IMR-90 (cell line): ENCODE measurements around the gene DNMT3A. TPM values are rescaled to one million over a fixed set of nuclear protein-coding genes. Genes with fewer than 3 reads are reported as not detected.

Source experiments
- ATAC-seq: fragments of 200-7000 bp; cut with Tn5 transposase; 2 replicates; pipeline ENCODE4 v1.9.1; 2020; ENCODE audit warnings: low read depth, mild to moderate bottlenecking, moderate library complexity
- BruUV-seq: library from RNA; stranded (reverse); fragments of 400-500 nt; replicated peaks from 2 replicates; lab custom pipeline; 2021; lab: Mats Ljungman, UMichigan
- CTCF ChIA-PET: fragments of 300-600 bp; formaldehyde crosslinking; extraction: SDS; loops from one replicate; lab custom pipeline; 2021; ENCODE audit warnings: antibody characterized with exemption; lab: Yijun Ruan, JAX
- POLR2A ChIA-PET: fragments of 300-600 bp; sonication (Branson Sonifier 250); formaldehyde crosslinking; loops from one replicate; lab custom pipeline; 2022; ENCODE audit warnings: antibody characterized with exemption; ENCODE audit not compliant: unreplicated experiment; lab: Charles Lee
- DNase-seq: peaks from one replicate; pipeline ENCODE4 v3.0.0; 2013
- H2AFZ ChIP-seq: replicated peaks from 2 replicates; pipeline ENCODE3; 2013; ENCODE audit warnings: low read length, mild to moderate bottlenecking; ENCODE audit not compliant: poor library complexity
- H2AK5ac ChIP-seq: 2 replicates; pipeline ENCODE4 v1.6.1; 2013; ENCODE audit warnings: low read depth, low read length, inconsistent platforms
- H2AK9ac ChIP-seq: replicated peaks from 2 replicates; pipeline ENCODE3; 2013; ENCODE audit warnings: mild to moderate bottlenecking, low read depth, low read length, moderate library complexity; ENCODE audit not compliant: poor library complexity
- H2BK120ac ChIP-seq: 2 replicates; pipeline ENCODE4 v1.6.1; 2013; ENCODE audit warnings: low read depth, low read length, inconsistent platforms
- H2BK15ac ChIP-seq: 3 replicates; pipeline ENCODE4 v1.6.1; 2013; ENCODE audit warnings: low read depth, low read length, inconsistent platforms
- H2BK20ac ChIP-seq: 2 replicates; pipeline ENCODE4 v1.6.1; 2013; ENCODE audit warnings: low read depth, mild to moderate bottlenecking, inconsistent platforms, low read length, moderate library complexity
- H2BK5ac ChIP-seq: 2 replicates; pipeline ENCODE4 v1.6.1; 2013; ENCODE audit warnings: mild to moderate bottlenecking, low read depth, low read length, inconsistent platforms; ENCODE audit not compliant: poor library complexity, severe bottlenecking
- H3K14ac ChIP-seq: replicated peaks from 2 replicates; pipeline ENCODE4 v1.6.1; 2013; ENCODE audit warnings: low read depth, low read length, inconsistent platforms
- H3K18ac ChIP-seq: 2 replicates; pipeline ENCODE4 v1.6.1; 2013; ENCODE audit warnings: low read depth, low read length, control low read depth
- H3K23ac ChIP-seq: 2 replicates; pipeline ENCODE4 v1.6.1; 2013; ENCODE audit warnings: low read depth, low read length, inconsistent platforms
- H3K27ac ChIP-seq: 2 replicates; pipeline ENCODE4 v1.5.1; 2013; ENCODE audit warnings: mild to moderate bottlenecking, control low read depth, low read length; ENCODE audit not compliant: insufficient read depth
- H3K27me3 ChIP-seq: 2 replicates; pipeline ENCODE4 v1.6.1; 2013; ENCODE audit warnings: low read length; ENCODE audit not compliant: control insufficient read depth, insufficient read depth
- H3K36me3 ChIP-seq: 2 replicates; pipeline ENCODE4 v1.6.1; 2013; ENCODE audit warnings: low read length, mixed read lengths; ENCODE audit not compliant: control insufficient read depth, insufficient read depth
- H3K4ac ChIP-seq: 2 replicates; pipeline ENCODE4 v1.6.1; 2013; ENCODE audit warnings: low read depth, low read length, inconsistent platforms
- H3K4me1 ChIP-seq: 2 replicates; pipeline ENCODE4 v1.6.1; 2013; ENCODE audit warnings: low read length, mixed read lengths; ENCODE audit not compliant: control insufficient read depth, insufficient read depth
- H3K4me2 ChIP-seq: 2 replicates; pipeline ENCODE4 v1.6.1; 2013; ENCODE audit warnings: low read depth, mild to moderate bottlenecking, control low read depth, low read length, moderate library complexity
- H3K4me3 ChIP-seq: 2 replicates; pipeline ENCODE4 v1.5.1; 2013; ENCODE audit warnings: low read depth, mild to moderate bottlenecking, control low read depth, low read length, moderate library complexity; ENCODE audit not compliant: insufficient read depth
- H3K56ac ChIP-seq: 2 replicates; pipeline ENCODE4 v1.6.1; 2013; ENCODE audit warnings: low read length, inconsistent platforms; ENCODE audit not compliant: insufficient read depth; ENCODE audit errors: extremely low read depth
- H3K79me1 ChIP-seq, 2 experiments: 2 replicates each; pipeline ENCODE4 v1.6.1; 2013; ENCODE audit warnings: low read length in 2 of 2, inconsistent platforms in 1 of 2, low read depth in 1 of 2
- H3K9ac ChIP-seq: 2 replicates; pipeline ENCODE4 v1.6.1; 2013; ENCODE audit warnings: low read depth, low read length, control low read depth
- H3K9me1 ChIP-seq: 2 replicates; pipeline ENCODE4 v1.6.1; 2013; ENCODE audit warnings: low read length, inconsistent platforms; ENCODE audit not compliant: insufficient read depth
- H3K9me3 ChIP-seq: 2 replicates; pipeline ENCODE4 v1.6.1; 2013; ENCODE audit warnings: low read length; ENCODE audit not compliant: control insufficient read depth, insufficient read depth
- H4K20me1 ChIP-seq: 2 replicates; pipeline ENCODE4 v1.6.1; 2013; ENCODE audit warnings: low read length, inconsistent platforms; ENCODE audit not compliant: insufficient read depth
- H4K5ac ChIP-seq: 2 replicates; pipeline ENCODE4 v1.6.1; 2013; ENCODE audit warnings: mild to moderate bottlenecking, low read depth, low read length, control low read depth
- H4K8ac ChIP-seq, 2 experiments: 2 replicates each; pipeline ENCODE4 v1.6.1; 2013; ENCODE audit warnings: low read depth in 2 of 2, low read length in 2 of 2, control low read depth in 1 of 2, inconsistent platforms in 1 of 2
- H4K91ac ChIP-seq: 2 replicates; pipeline ENCODE4 v1.6.1; 2013; ENCODE audit warnings: low read depth, low read length, inconsistent platforms; ENCODE audit not compliant: insufficient read depth
- BHLHE40 ChIP-seq: fragments of 150-350 bp; IDR thresholded peaks from 2 replicates; pipeline ENCODE4 v1.6.1; 2016; ENCODE audit warnings: mild to moderate bottlenecking, low read depth, low read length
- CEBPB ChIP-seq: IDR thresholded peaks from 2 replicates; pipeline ENCODE4 v1.6.1; 2012; ENCODE audit warnings: low read depth, low read length, improper control_type of control experiment
- CHD1 ChIP-seq: IDR thresholded peaks from 2 replicates; pipeline ENCODE4 v1.6.1; 2012; ENCODE audit warnings: low read depth, low read length, improper control_type of control experiment
- CTCF ChIP-seq: conservative IDR thresholded peaks from 2 replicates; pipeline ENCODE4 v1.5.1; 2012; ENCODE audit warnings: mild to moderate bottlenecking, low read depth, low read length, improper control_type of control experiment
- ELK1 ChIP-seq: fragments of 150-350 bp; IDR thresholded peaks from 2 replicates; pipeline ENCODE4 v1.6.1; 2016; ENCODE audit warnings: low read depth, mild to moderate bottlenecking, low read length, moderate library complexity, borderline replicate concordance
- FOS ChIP-seq: fragments of 150-350 bp; IDR thresholded peaks from 2 replicates; pipeline ENCODE4 v1.6.1; 2016; ENCODE audit warnings: low read depth, low read length
- MAFK ChIP-seq: IDR thresholded peaks from 2 replicates; pipeline ENCODE4 v1.6.1; 2012; ENCODE audit warnings: low read depth, low read length, improper control_type of control experiment
- MAZ ChIP-seq: IDR thresholded peaks from 2 replicates; pipeline ENCODE4 v1.6.1; 2012; ENCODE audit warnings: low read depth, mild to moderate bottlenecking, low read length, improper control_type of control experiment, moderate library complexity, borderline replicate concordance
- MXI1 ChIP-seq: IDR thresholded peaks from 2 replicates; pipeline ENCODE4 v1.6.1; 2012; ENCODE audit warnings: low read depth, mild to moderate bottlenecking, low read length, moderate library complexity, borderline replicate concordance
- NFE2L2 ChIP-seq: fragments of 150-350 bp; IDR thresholded peaks from 2 replicates; pipeline ENCODE4 v1.6.1; 2016; ENCODE audit warnings: low read depth, mild to moderate bottlenecking, low read length
- POLR2A ChIP-seq: IDR thresholded peaks from 2 replicates; pipeline ENCODE4 v1.6.1; 2012; ENCODE audit warnings: mild to moderate bottlenecking, low read depth, low read length
- RAD21 ChIP-seq: IDR thresholded peaks from 2 replicates; pipeline ENCODE4 v1.6.1; 2012; ENCODE audit warnings: low read length, improper control_type of control experiment
- RCOR1 ChIP-seq: IDR thresholded peaks from 2 replicates; pipeline ENCODE4 v1.6.1; 2012; ENCODE audit warnings: mild to moderate bottlenecking, low read length, improper control_type of control experiment; ENCODE audit not compliant: insufficient replicate concordance
- RFX5 ChIP-seq: IDR thresholded peaks from 2 replicates; pipeline ENCODE4 v1.8.0; 2012; ENCODE audit warnings: low read depth, mild to moderate bottlenecking, low read length, moderate library complexity
- SMC3 ChIP-seq: fragments of 150-350 bp; IDR thresholded peaks from 2 replicates; pipeline ENCODE4 v1.6.1; 2016; ENCODE audit warnings: low read depth, mild to moderate bottlenecking, antibody characterized with exemption, low read length, moderate library complexity
- USF2 ChIP-seq: fragments of 150-350 bp; IDR thresholded peaks from 2 replicates; pipeline ENCODE4 v1.6.1; 2017; ENCODE audit warnings: mild to moderate bottlenecking, antibody characterized with exemption, low read length, low read depth
- WGBS, 2 experiments: methylation state at CpG; one replicate each; pipeline versions ENCODE4 v1.1.5 to v1.1.7; 2013; ENCODE audit warnings: missing lambda C conversion rate in 2 of 2; ENCODE audit not compliant: insufficient read length in 1 of 2; ENCODE audit errors: extremely low coverage in 2 of 2; 5-methylcytosine and 5-hydroxymethylcytosine counted together
- dilution Hi-C: fragments of 300-500 bp; cut with HindIII; formaldehyde crosslinking; loops from one replicate; pipeline ENCODE4 v1.14.3; 2018; ENCODE audit warnings: low sequenced_read_pairs; ENCODE audit not compliant: unreplicated experiment
- in situ Hi-C: fragments of 300-500 bp; cut with MboI; formaldehyde crosslinking; loops from 3 replicates; pipeline ENCODE4 v1.14.3; 2019; ENCODE audit warnings: low sequenced_read_pairs, inconsistent platforms, mixed read lengths
- intact Hi-C: fragments of 100-400 bp; cut with micrococcal nuclease; formaldehyde crosslinking; loops from 2 replicates; pipeline ENCODE4 v1.10.0; 2022
- polyA plus RNA-seq, 3 experiments: library from polyadenylated mRNA; depleted of rRNA; stranded (reverse); fragments of >200 nt; gene quantifications; 2 replicates each; pipeline ENCODE4 v1.2.3, GENCODE V29; 2012; ENCODE audit warnings: low replicate concordance in 1 of 3
- total RNA-seq: library from RNA; depleted of rRNA; stranded (reverse); fragments of >200 nt; gene quantifications from 2 replicates; pipeline ENCODE4 v1.2.3, GENCODE V29; 2012

Gene DNMT3A
- total and polyA plus RNA-seq, 2 of the 4 experiments (the other 2 are of a cell fraction), result 4.4 to 9.7 TPM

DNA sequence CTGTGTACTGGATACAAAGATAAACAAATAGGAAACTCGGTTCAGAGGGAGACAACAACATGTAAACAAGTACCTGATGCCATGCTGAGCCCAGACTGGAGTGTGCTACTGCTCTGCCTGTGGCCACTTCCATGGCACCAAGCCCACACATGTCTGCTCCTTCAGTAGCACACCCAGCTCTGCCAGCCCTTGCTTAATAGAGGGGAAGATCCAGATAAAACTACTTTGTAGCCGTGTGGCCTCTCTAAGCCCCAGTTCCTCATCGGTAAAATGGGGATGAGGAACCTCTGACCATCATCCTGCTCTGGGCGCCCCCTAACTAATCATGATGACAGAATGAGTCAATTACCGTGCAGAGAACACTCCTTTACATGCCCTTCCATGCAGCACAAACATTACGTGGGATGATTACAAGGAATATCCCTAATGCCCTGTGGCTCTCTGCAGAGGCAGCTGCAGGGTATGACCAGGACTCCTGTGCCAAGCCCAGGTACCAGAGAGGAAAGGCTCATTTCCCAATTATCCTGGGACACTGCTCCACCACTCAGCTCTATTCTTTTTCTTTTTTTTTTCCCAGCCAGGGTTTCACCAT lies 34.9 kb downstream of the DNMT3A start:
- peaks cover 0 to 3% of the 10 kb centered on the region in 2 experiments; a peak in 1 of 4 replicates for H3K79me1 ChIP-seq
- H3K36me3 ChIP-seq, result peaks cover 38% of the 10 kb centered on the region
- no peak overlapping the region for H3K56ac ChIP-seq
- H2BK20ac ChIP-seq, result no peak overlapping the region
- no peak overlapping the region for H3K18ac ChIP-seq
- H2AK5ac ChIP-seq, result no peak overlapping the region
- no peak overlapping the region for H2BK5ac ChIP-seq
- BruUV-seq, result no TSS peak
- H3K4ac ChIP-seq, result no peak overlapping the region
- H3K4me2 ChIP-seq, result no peak overlapping the region
- intact Hi-C loops, result loop anchor here (10.0 kb wide), 1 partner anchor 358 kb away; no protein-coding TSS in a partner anchor
- H3K14ac ChIP-seq, result no peak overlapping the region
- no peak overlapping the region for H3K23ac ChIP-seq
- H4K8ac ChIP-seq, result no peak overlapping the region
- no peaks in the 10 kb centered on the region for H3K27me3 ChIP-seq
- peaks cover 7% of the 10 kb centered on the region; the same call in 1 of the 2 replicates for H3K4me1 ChIP-seq
- WGBS, 2 experiments, result no CpG with 5 or more reads among the region's 6 CpGs
- H4K91ac ChIP-seq, result no peak overlapping the region
- no peak overlapping the region for H4K5ac ChIP-seq
- peaks cover 5% of the 10 kb centered on the region for H3K9me1 ChIP-seq
- POLR2A ChIA-PET, result no interaction called here
- no peak overlapping the region for H2BK120ac ChIP-seq
- H3K27ac ChIP-seq, result no peak overlapping the region
- ATAC-seq, result no peak
- dilution Hi-C loops, result no loop called here
- CTCF ChIA-PET, result no interaction called here
- peaks cover 30% of the 10 kb centered on the region for H4K20me1 ChIP-seq
- no peak overlapping the region for H3K4me3 ChIP-seq
- H2BK15ac ChIP-seq, result no peak overlapping the region
- TF ChIP-seq BHLHE40 (no peak), POLR2A (no peak), MAZ (no peak), CTCF (no peak), FOS (no peak), USF2 (no peak), CEBPB (no peak), RCOR1 (no peak), ELK1 (no peak), RFX5 (no peak), SMC3 (no peak), CHD1 (no peak), NFE2L2 (no peak), MAFK (no peak), MXI1 (no peak), RAD21 (no peak)
- no peaks in the 10 kb centered on the region for H3K9me3 ChIP-seq
- no peak overlapping the region for H2AFZ ChIP-seq
- in situ Hi-C loops, result no loop called here
- H2AK9ac ChIP-seq, result no peak overlapping the region
- H3K9ac ChIP-seq, result no peak overlapping the region
- DNase-seq, result no peak
